ENCODE measurements around the gene CD55.

CD55 gene

DNA sequence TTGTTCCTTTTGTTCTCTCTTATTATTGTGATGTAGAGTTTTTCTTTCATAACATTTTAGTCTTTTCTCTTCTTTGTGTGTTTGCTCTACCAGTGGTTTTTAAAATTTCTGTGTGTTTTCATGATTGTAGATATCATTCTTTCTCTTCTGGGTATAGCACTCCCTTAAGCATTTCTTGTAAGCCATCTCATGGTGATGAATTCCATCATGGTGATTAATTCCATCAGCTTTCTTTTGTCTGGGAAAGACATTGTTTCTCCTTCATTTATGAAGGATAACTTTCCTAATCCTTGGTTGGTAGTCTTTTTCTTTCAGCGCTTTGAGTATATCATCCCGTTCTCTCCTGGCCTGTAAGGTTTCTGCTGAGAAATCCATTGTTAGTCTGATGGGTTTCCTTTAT is 22.7 kb downstream of the CD55 start:
- H3K4me3 ChIP-seq: no peak overlapping the region
- TF ChIP-seq, protein P1, sequence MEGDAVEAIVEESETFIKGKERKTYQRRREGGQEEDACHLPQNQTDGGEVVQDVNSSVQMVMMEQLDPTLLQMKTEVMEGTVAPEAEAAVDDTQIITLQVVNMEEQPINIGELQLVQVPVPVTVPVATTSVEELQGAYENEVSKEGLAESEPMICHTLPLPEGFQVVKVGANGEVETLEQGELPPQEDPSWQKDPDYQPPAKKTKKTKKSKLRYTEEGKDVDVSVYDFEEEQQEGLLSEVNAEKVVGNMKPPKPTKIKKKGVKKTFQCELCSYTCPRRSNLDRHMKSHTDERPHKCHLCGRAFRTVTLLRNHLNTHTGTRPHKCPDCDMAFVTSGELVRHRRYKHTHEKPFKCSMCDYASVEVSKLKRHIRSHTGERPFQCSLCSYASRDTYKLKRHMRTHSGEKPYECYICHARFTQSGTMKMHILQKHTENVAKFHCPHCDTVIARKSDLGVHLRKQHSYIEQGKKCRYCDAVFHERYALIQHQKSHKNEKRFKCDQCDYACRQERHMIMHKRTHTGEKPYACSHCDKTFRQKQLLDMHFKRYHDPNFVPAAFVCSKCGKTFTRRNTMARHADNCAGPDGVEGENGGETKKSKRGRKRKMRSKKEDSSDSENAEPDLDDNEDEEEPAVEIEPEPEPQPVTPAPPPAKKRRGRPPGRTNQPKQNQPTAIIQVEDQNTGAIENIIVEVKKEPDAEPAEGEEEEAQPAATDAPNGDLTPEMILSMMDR (IDR thresholded peaks at IDR 0.05): no peak
- H3K36me3 ChIP-seq: peaks cover 25 to 33% (median 31%) of the 10 kb centered on the region in 3 donors
- intact Hi-C loops (cut with DNase I; ENCODE audit: low total_unique reads): no loop called here
- H3K4me1 ChIP-seq: peaks cover 0 to 15% (median 5%) of the 10 kb centered on the region in 4 donors
- H3K27ac ChIP-seq: no peak overlapping the region
- H3K27me3 ChIP-seq: no peaks in the 10 kb centered on the region
- DNase-seq: no peak
- H3K9me3 ChIP-seq: peaks cover 0 to 6% (median 0%) of the 10 kb centered on the region in 3 donors

DNA sequence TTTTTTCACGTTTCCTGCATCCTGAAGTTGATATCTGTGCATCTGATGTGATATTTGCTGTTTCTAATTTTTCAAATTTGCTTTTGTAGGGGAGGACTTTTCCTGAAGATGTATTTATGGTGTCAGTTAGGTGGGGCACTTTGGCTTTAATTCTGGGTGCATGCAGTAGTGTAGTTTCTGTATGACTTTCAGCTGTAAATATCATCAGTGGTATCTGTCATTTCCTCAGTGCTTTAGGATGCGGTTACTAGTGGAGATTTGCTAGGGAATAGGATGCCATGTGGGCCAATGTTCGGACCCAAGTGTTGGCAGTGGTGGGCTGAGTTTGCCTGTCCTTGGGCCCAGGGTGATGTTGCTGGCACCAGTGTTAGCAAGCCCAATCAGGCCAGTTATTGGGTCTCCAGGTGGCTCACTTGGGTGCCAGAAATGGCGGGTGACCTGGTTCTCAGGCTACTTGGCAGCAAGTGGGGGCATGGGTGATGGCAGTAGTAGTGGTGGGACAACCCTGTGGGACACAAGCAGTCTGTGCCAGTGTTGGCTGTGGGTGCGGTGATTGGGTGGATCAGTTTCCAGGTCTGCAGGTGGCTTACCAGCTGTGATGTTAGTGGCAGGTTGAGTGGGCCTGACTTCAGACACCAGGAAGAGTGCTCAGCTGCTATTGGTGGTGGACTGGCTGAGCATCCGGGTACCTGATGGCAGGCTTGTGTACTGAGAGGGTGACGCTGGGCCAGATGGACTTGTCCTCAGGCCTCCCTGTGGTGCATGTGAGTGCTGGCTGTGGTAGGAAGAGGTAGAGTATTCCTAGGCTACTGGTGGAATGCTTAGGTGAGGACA is 24.4 kb downstream of the CD55 start:
- Histone ChIP-seq H3K9me3 (peaks cover 0 to 6% (median 0%) of the 10 kb centered on the region in 3 donors), H3K4me1 (peaks cover 0 to 15% (median 5%) of the 10 kb centered on the region in 4 donors), H3K36me3 (peaks cover 17 to 29% (median 21%) of the 10 kb centered on the region in 3 donors), H3K27ac (no peak overlapping the region), H3K4me3 (no peak overlapping the region), H3K27me3 (no peaks in the 10 kb centered on the region)
- DNase-seq: no peak
- intact Hi-C loops (cut with DNase I; ENCODE audit: low total_unique reads): no loop called here
- TF ChIP-seq, protein P1 (IDR thresholded peaks at IDR 0.05): no peak

DNA sequence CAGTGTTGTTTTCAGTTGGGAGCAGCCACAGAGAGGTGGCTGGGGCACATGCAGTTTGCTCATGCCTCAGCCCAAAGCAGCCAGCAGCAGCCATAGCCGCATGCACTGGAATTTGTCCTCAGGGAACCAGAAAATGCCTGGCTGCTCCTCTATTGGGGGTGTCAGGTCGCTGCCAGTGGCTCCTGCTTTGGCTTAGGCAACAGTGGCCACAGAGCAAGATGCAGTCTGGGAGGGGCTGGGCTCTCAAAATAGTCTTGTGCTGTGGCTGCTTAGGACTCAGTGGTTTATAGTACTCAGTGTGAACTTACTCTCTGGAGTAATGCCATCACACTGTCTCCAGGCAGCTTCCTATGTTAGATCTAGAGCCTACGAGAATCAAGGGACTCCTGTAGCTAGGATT is 25.0 kb downstream of the CD55 start:
- Histone ChIP-seq H3K4me1 (peaks cover 0 to 15% (median 5%) of the 10 kb centered on the region in 4 donors), H3K36me3 (peaks cover 17 to 29% (median 19%) of the 10 kb centered on the region in 3 donors), H3K4me3 (no peak overlapping the region), H3K27me3 (no peaks in the 10 kb centered on the region), H3K9me3 (peaks cover 0 to 6% (median 0%) of the 10 kb centered on the region in 3 donors), H3K27ac (no peak overlapping the region)
- intact Hi-C loops (cut with DNase I; ENCODE audit: low total_unique reads): no loop called here
- TF ChIP-seq, protein P1 (IDR thresholded peaks at IDR 0.05): no peak
- no peak for DNase-seq

DNA sequence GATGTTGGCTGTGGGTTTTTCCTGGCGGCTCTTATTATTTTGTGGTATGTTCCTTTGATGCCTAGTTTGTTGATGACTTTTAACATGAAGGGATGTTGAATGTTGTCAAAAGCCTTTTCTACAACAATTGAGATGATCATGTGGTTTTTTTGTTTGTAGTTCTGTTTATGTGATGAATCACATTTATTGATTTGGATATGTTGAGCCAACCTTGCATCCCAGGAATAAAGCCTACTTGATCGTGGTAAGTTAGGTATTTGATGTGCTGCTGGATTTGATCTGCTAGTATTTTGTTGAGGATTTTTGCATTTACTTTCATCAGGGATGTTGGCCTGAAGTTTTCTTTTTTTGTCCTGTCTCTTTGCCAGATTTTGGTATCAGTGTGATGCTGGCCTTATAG is 28.5 kb downstream of the CD55 start:
- DNase-seq: no peak
- intact Hi-C loops (cut with DNase I; ENCODE audit: low total_unique reads): no loop called here
- no peak overlapping the region for H3K4me3 ChIP-seq
- TF ChIP-seq, protein P1 (IDR thresholded peaks at IDR 0.05): no peak
- no peak overlapping the region for H3K27ac ChIP-seq
- peaks cover 0 to 6% (median 0%) of the 10 kb centered on the region in 3 donors for H3K9me3 ChIP-seq
- no peaks in the 10 kb centered on the region for H3K27me3 ChIP-seq
- H3K36me3 ChIP-seq: peaks cover 17 to 29% (median 19%) of the 10 kb centered on the region in 3 donors
- peaks cover 0 to 9% (median 5%) of the 10 kb centered on the region in 4 donors for H3K4me1 ChIP-seq

DNA sequence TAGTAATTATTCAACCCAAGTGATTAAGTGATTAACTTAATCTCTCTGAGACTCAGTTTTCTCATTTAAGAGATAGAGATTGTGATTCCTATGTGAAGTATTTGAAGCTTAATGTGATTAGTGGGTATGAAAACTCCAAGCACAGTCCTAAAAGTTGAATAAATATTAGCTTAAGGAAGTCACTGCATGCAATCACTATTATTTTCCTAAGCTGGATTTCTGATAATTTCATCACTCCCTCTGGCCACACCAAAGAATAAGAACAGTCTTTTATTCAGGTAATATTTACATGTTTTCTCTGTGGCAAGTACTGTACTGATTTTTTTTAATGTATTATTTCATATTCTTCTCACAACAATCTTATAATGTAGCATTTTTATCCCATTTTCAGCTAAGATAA is 31.1 kb downstream of the CD55 start:
- Histone ChIP-seq H3K27ac (no peak overlapping the region), H3K27me3 (no peaks in the 10 kb centered on the region), H3K36me3 (peaks cover 8 to 22% (median 19%) of the 10 kb centered on the region in 3 donors), H3K4me1 (no peaks in the 10 kb centered on the region), H3K9me3 (peaks cover 0 to 6% (median 0%) of the 10 kb centered on the region in 3 donors), H3K4me3 (no peak overlapping the region)
- TF ChIP-seq, protein P1 (IDR thresholded peaks at IDR 0.05): no peak
- DNase-seq: no peak
- intact Hi-C loops (cut with DNase I; ENCODE audit: low total_unique reads): no loop called here

Measured in tibial artery (tissue), 4 donors.